Nephron (organoid): ENCODE data around the gene GSS.

Experiments
- H3K27ac Mint-ChIP-seq, 3 experiments: 2 replicates each; pipeline ENCODE4 v1.8.0; 2020; ENCODE audit warnings: mixed read lengths in 3 of 3, mild to moderate bottlenecking in 2 of 3, moderate library complexity in 1 of 3
- H3K27me3 Mint-ChIP-seq: 2 replicates; pipeline ENCODE4 v1.8.0; 2021; ENCODE audit warnings: low read depth, mild to moderate bottlenecking, moderate library complexity, mixed read lengths
- H3K36me3 Mint-ChIP-seq: 2 replicates; pipeline ENCODE4 v1.8.0; 2020; ENCODE audit warnings: low read depth, mixed read lengths
- H3K4me1 Mint-ChIP-seq: 2 replicates; pipeline ENCODE4 v1.8.0; 2020; ENCODE audit warnings: mixed read lengths
- H3K4me3 Mint-ChIP-seq, 3 experiments: 2 replicates each; pipeline ENCODE4 v1.8.0; 2020; ENCODE audit warnings: mild to moderate bottlenecking in 3 of 3, mixed read lengths in 3 of 3, moderate library complexity in 2 of 3
- H3K9me3 Mint-ChIP-seq: 2 replicates; pipeline ENCODE4 v1.8.0; 2020; ENCODE audit warnings: mixed read lengths
- CTCF ChIP-seq, 3 experiments: fragments of 200-600 bp; sonication (generic); IDR thresholded peaks; one replicate each; pipeline ENCODE4 v1.5.0; 2021; ENCODE audit warnings: antibody characterized with exemption in 3 of 3; ENCODE audit not compliant: unreplicated experiment in 3 of 3

GSS gene

GRCh38 chr20:34956041-34956458, 444 bp upstream of the GSS start:
- Mint-ChIP-seq H3K36me3 (no peaks in the 10 kb centered on the region), H3K4me1 (peaks cover 42% of the 10 kb centered on the region), H3K27ac (peak overlapping the region; percentile 98 to 100 (median 99)), H3K27me3 (no peaks in the 10 kb centered on the region), H3K4me3 (peak overlapping the region; percentile 94 to 97 (median 96)), H3K9me3 (no peaks in the 10 kb centered on the region)
- TF ChIP-seq CTCF (IDR thresholded peaks at IDR 0.05; ENCODE audit: unreplicated experiment in 3 of 3): peak in 2 of 3 experiments; percentile 16 to 40

GRCh38 chr20:34954904-34955230, 739 bp downstream of the GSS start:
- no peak for TF ChIP-seq CTCF (IDR thresholded peaks at IDR 0.05; ENCODE audit: unreplicated experiment in 3 of 3)
- peaks cover 5% of the 10 kb centered on the region for H3K36me3 Mint-ChIP-seq
- peaks cover 37% of the 10 kb centered on the region for H3K4me1 Mint-ChIP-seq
- H3K27ac Mint-ChIP-seq: peak overlapping the region; percentile 98 to 100 (median 99)
- H3K4me3 Mint-ChIP-seq: peak overlapping the region; percentile 94 to 97 (median 96)
- no peaks in the 10 kb centered on the region for H3K9me3 Mint-ChIP-seq
- H3K27me3 Mint-ChIP-seq: no peaks in the 10 kb centered on the region

GRCh38 chr20:34953960-34954359, 1.6 kb downstream of the GSS start:
- Mint-ChIP-seq H3K36me3 (peaks cover 5% of the 10 kb centered on the region), H3K27ac (peak overlapping the region in 2 of 3 experiments; percentile 15 to 97), H3K4me1 (peaks cover 43% of the 10 kb centered on the region), H3K27me3 (no peaks in the 10 kb centered on the region), H3K4me3 (peak overlapping the region; percentile 46 to 96 (median 46)), H3K9me3 (no peaks in the 10 kb centered on the region)
- no peak for TF ChIP-seq CTCF (IDR thresholded peaks at IDR 0.05; ENCODE audit: unreplicated experiment in 3 of 3)

DNA sequence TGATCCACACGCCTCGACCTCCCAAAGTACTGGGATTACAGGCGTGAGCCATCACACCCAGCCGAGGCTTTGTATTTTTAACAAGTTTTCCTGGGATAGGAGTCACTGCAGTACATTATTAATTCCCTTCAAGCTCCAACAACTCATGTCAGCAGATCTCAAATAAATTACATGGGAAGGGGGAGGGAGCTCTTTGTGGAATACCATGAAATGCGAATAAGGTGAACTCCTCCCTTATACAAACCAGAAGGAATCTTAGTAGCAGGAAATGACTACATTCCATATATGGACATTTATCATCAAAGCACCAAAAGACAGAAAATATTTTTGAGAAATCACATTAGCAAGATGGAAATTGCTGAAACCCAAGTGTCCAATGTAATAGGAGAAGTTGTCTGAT, 2.9 kb downstream of the GSS start:
- peaks cover 44% of the 10 kb centered on the region for H3K4me1 Mint-ChIP-seq
- no peaks in the 10 kb centered on the region for H3K9me3 Mint-ChIP-seq
- TF ChIP-seq CTCF (IDR thresholded peaks at IDR 0.05; ENCODE audit: unreplicated experiment in 3 of 3): no peak
- peak overlapping the region; percentile 86 to 97 (median 94) for H3K27ac Mint-ChIP-seq
- H3K27me3 Mint-ChIP-seq: no peaks in the 10 kb centered on the region
- peak overlapping the region; percentile 60 to 78 (median 74) for H3K4me3 Mint-ChIP-seq
- peaks cover 5% of the 10 kb centered on the region for H3K36me3 Mint-ChIP-seq

DNA sequence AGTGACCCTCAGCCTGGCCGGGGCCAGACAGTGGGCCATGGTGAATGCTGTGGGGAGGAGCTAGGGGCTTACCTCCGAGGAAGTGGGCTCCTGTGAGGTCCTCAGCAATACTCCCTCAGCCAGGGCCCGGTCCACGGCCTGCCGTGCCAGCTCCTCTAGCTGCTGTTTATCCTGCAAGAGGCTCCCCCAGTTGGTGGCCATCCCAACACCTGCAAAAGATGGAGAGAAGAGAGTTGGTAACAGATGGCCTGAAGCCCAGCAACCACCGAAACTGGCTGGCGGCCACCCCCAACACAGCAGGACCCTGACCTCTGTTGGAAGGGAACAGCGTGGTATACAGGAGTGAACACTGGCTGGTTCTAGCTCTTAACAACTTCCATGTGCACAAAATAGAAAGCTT, 4.0 kb downstream of the GSS start:
- H3K4me3 Mint-ChIP-seq: no peak overlapping the region
- no peak for TF ChIP-seq CTCF (IDR thresholded peaks at IDR 0.05; ENCODE audit: unreplicated experiment in 3 of 3)
- H3K27ac Mint-ChIP-seq: peak overlapping the region in 1 of 3 experiments; percentile 49
- peaks cover 7% of the 10 kb centered on the region for H3K36me3 Mint-ChIP-seq
- H3K27me3 Mint-ChIP-seq: no peaks in the 10 kb centered on the region
- H3K4me1 Mint-ChIP-seq: peaks cover 38% of the 10 kb centered on the region
- no peaks in the 10 kb centered on the region for H3K9me3 Mint-ChIP-seq

DNA sequence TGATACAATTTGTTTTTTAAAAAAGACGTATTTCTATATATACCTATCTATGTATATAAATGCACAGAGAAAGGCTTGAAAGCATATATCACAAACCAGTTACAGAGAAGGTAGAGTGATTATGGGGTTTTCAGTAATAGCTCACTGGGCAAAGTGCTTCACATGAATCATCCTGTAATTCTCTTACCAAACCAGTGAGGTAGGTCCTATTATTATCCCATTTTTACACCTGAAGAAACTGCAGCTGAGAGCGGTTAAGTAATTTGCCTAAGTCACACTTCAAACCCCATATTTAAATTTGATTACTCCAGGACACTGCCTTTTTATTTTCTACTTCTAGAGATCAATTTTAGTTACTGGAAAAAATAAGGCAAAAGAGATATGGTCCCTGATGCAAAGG, 4.4 kb downstream of the GSS start:
- peaks cover 11% of the 10 kb centered on the region for H3K36me3 Mint-ChIP-seq
- H3K27me3 Mint-ChIP-seq: no peaks in the 10 kb centered on the region
- no peaks in the 10 kb centered on the region for H3K9me3 Mint-ChIP-seq
- no peak overlapping the region for H3K27ac Mint-ChIP-seq
- H3K4me1 Mint-ChIP-seq: peaks cover 34% of the 10 kb centered on the region
- TF ChIP-seq CTCF (IDR thresholded peaks at IDR 0.05; ENCODE audit: unreplicated experiment in 3 of 3): no peak
- no peak overlapping the region for H3K4me3 Mint-ChIP-seq
